GM18868 (cell line): ENCODE data around the gene SHROOM3.

Source experiments
- ATAC-seq: cut with Tn5 transposase; IDR thresholded peaks from one replicate; pipeline ENCODE4 v1.9.1; 2021; ENCODE audit warnings: mild to moderate bottlenecking, moderate library complexity; ENCODE audit not compliant: unreplicated experiment

The SHROOM3 gene

DNA sequence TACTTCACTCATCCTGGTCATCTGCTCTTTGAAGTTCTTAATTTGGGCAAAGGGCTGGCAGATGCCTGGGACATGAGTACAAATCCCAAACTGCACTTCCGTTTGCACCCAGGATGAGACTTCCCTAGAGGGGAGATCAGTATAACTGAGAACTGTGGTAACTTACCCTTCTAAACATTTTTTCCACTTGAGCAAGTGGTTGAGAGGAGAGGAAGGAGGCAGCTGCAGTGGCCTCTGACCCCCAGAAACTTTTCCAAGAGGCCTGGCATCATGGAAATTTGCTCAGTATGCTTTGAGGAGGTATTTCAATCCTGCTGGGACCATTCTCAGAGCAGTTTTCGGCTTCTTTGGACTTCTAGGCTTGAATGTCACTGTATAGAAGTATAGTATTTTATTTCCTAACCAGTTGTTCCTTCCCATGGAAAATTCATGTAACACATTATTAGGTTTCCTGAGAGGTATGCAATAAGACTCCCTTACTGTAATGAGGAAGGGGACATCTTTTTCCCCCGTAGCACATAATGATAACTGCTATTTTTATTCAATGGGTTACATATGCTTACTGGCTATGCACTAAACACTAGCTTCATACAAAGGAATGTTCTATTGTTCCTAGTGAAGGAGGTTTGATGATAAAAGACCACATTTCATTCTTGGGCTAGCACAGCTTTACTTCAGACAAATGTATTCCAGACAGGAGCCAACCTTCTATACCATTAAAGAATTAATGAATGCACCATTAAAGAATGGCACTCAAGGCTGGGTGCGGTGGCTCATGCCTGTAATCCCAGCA is 129.3 kb downstream of the SHROOM3 start:
- no peak for ATAC-seq

DNA sequence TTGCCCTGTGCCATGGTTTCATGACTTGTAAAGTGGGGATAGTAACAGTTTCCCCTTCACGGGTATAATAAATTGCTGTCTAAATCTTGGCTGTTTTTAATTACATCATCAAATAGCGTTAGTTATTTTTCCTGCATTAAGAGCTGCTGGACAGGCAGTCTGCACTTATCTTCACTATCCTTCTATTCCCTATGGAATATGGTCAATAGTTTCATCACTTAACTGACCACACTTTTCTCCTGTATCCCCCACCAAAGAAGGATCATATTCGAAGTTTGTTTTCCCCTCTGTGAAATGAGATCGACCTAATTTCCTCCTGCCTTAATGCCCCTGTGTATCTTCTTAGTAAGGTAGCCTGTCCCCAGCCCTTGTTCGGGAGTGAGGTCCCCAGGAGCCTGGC is 133.2 kb downstream of the SHROOM3 start:
- no peak for ATAC-seq

DNA sequence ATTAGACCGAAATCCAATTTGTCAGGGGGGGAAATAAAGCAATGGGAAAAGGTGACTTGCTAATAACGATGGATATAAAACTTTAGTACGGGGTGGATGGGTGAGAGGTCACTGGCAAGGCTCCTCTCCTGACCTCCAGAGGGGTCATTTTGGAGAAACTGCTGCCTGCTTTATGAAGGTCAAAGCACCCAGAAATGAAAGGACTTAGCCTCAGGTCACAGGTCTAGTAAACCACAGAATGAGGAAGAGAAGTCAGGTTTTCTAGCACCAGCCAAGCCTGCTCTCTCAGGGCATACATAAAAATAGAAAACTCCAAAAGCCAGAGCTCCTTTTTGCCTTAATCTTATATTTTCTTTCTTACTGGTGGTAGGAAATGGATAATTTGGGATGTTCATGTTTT is 134.2 kb downstream of the SHROOM3 start:
- ATAC-seq, result no peak

DNA sequence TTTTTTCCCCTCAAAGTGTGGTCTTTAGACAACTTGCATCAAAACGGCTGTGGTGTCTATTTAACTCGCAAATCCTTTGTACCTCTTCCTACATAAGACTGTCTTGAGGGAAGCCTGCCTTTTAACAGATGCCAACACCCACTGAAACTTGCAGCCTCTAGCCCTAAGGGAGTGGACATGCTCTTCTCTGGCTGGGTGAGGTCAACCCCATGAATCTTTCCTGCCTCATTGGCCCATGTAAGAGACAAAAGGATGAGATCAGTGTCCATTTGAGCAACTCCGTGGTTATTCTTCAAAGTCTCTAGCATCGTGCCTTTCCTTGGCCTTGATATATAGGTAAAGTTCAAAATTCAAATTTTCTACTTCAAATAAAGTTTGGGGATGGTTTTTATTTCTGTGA is 134.7 kb downstream of the SHROOM3 start:
- ATAC-seq, result no peak

DNA sequence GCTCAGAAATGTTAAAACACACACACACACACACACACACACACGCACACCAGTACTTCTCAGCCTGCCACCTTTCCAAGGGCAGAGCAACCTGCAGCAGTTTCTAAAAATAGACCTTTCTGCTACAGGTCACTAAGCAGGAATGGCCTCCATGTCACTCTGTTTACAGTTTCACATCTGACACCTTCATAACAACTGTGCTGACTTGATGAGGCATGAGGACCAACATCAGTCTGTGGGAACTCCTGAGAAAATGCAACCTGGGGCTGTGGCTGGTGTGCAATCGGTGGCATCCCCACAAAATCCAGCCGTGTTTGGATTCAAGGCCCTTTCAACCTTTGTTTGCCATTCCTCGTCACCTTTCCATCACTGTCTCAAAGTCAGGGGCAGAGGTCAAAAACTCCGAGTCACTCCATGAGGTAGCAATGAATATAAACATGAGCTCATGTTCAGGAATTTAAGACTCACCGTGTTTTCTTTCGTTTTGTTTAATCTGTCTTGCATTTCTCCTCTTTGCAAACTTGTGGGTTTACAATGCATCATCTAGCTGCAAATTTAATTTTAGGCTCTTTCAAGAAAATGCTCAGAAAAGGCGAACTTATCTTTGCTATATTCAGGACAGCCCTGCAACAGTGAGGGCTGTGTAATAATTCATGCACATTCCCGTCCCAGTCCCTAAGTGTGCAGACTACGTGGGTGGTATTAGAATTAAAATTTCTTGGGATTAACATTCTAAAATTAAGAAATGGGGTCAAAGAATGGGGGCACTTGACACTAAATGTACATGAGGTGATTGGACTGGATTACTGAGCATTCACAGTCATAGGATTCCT is 135.3 kb downstream of the SHROOM3 start:
- no peak for ATAC-seq

DNA sequence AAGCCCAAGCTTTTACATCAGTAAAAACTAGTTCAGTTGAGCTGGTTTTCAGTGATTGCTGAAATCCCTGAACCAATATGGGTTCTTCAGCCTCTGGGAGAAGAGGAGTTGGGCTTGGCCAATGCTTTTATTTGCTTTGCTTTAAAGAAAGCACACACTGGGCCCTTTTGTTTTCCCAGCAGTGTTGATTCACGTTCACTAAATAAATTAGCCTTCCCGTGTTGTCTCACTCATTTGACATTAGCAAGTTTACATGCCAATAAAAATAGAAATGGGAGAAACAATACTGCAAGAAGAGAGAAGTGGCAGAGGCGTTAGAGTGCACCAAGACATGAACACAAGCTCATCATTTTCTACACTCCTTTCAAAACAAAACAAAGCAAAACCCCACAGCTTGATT is 136.2 kb downstream of the SHROOM3 start:
- no peak for ATAC-seq

DNA sequence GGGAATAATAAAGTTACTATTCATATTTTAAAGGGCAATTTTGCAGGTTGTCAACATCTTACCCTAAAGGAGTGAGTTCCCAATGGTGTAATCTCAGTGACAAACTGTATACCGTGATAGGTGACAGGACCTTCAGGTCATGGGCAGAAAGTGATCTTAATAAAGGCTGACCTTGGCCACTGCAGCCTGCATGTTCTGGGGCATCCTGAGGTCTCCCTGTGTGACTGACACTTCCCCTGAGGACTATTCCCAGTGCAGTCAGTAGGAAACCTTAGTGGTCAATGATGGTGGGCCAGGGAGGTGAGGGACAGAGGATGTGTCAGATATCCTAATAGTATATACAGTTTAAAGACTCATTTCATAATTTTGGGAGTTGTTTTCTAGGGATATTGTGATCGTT is 137.2 kb downstream of the SHROOM3 start:
- ATAC-seq, result no peak

DNA sequence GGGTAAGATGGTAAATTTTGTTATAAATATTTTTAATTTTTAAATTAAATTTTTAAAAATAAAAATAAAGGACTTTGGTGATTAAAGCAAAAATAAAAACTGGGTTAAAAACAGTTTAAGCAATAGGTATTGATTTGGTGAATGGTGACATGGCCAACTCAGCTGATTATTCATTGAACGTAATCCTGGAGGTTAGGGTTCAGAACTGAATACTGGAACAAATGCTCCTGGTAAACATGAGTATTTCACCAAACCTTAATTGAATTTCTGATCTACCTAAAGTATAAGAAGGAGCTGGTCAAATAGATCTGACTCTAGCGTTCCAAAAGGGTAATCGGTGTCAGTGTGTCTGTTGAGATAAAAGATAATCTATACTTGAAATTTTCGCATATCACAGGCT is 141.8 kb downstream of the SHROOM3 start:
- no peak for ATAC-seq

DNA sequence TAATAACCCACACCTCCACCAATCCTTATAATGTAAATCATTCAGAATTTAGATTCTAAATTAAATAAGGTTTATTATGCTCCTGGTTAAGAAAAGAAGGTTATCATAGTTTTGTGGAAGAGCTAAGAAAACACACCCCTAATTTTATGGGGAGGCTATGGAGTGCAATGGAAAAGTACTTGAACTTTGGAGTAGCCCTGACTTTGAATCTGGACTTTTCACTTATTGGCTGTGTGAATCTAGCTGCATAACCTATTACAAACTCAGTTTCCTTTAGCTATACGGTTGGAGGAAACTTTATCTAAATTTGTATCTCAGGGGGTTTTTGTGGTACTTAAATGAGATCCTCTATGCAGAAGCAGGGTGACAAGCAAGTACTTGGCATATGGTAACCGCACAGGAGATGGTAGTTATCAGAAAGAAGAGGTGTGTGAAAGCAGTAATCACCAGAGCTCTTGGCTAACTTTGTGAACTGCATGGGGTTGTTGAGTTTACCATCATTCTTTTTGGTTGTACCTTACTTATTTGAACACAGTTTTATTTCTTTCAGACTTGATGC is 143.1 kb downstream of the SHROOM3 start:
- ATAC-seq, result peak; percentile 40

DNA sequence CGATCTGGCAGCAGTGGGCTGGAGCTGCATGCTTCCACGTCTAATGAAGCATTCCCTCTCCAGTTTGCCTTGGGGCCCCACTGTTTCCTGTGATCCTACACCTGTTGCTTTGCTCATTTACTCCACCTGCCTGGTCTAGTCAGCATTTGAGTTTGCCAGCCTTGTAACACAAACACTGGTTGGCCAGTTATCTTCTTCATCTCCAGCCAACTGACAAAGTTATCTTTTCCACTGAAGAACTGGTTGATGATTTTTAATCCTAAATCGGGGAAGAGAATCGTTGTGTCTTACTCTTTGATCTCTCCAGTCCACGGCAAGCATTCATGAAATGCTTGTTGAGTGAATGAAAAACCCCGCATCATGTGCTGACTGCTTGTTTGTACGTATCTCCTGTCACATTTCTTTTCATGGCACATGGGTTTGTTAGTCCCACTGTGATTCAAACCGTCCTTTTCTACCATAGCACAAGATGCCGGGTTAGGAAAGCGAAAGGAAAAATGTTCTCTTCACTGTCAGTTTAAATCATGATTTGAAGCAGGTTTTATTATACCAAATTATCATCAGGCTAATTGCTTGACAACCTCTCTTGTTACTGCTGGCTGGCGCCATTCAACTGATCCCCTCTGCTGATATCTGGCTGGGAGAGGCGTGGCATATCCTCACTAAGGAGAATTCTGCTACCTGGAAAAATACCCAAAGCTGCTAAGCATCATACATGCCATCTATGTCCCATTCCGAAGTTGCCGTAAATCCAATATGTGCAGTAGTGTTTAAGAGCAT is 144.8 kb downstream of the SHROOM3 start:
- no peak for ATAC-seq

DNA sequence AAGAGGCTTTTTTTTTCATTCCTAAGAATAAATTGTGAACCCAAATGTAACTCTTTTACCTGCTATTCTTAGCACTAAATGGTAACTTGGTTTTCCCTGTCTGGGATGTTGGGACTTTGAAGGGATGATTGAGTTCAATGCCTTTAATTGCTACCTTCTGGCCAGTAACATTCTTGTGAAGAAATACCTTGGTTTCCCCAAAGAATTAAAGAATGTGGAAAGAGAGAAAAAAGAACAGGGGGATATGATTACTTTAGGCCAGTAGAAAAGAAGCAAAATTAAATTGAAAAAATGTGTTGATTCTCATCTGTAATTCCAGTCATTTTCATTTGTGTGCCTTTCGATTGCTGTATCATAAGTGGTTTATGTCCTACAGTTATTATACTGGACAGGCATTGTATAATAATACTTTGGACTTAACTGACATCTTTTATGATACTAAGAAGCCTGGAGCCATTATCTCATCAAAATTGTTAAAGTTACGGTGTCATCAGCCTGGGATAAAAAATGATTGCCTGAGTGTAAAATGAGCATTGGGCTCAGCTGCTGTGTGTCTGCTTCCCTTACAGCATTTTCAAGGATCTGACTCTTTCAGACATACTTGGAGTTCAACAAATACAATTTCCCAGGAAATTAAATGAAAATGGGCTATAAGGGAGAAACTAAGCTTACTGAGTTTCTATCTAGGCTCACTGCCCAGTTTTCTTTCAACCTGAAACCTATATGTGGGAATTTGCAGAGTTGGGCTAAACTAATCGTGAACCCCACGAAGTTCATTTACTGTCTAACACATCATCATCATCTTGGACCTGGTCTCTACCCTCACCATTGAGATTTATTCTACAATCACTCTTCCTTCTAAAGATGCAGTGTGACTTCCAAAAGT is 146.3 kb downstream of the SHROOM3 start:
- no peak for ATAC-seq

DNA sequence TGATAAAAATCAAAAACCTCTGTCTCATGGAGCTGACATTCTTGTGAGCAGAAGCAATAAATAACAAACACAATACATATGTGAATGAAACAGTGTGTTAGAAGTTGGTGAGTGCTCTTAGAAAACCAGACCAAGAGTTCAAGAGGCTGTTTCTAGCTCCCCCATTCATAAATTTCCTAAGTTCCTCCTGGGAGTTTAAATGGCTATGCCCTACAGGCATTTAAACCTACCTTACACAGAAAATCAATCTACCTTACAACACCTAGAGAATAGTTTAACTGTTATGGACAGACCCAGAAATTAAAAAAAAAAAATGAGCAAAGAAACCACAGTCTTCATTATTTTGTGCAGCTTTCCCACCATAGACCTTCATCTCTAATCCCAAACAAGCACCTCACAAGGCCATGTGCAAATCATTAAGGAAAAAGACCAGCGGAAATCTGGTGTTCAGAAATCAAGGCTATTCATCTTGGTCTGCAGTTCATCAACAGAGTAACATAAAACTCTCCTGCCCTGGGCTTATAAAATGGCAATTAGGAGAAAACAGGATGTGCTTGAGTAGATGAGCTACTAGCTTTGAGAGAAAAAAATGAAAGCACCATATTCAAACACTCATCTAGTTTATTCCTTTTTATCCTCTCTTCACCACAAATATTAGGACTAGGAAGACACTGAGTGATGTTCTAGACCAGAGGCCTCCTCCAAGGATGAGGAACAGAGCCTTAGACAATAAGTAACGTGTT is 147.2 kb downstream of the SHROOM3 start:
- no peak for ATAC-seq

DNA sequence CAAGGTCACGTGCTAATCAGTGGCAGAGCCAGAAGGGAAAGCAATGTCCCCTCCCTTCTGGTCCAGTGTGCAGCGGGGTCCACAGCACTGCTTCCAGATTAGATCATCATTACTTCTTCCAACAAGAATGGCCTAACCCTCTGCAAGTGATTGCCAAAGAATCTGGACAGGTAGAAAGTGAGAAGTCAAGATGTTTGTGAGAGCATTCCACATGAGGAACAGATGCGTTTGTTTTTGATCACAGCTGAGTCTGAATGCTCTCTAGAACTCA is 147.7 kb downstream of the SHROOM3 start:
- no peak for ATAC-seq

DNA sequence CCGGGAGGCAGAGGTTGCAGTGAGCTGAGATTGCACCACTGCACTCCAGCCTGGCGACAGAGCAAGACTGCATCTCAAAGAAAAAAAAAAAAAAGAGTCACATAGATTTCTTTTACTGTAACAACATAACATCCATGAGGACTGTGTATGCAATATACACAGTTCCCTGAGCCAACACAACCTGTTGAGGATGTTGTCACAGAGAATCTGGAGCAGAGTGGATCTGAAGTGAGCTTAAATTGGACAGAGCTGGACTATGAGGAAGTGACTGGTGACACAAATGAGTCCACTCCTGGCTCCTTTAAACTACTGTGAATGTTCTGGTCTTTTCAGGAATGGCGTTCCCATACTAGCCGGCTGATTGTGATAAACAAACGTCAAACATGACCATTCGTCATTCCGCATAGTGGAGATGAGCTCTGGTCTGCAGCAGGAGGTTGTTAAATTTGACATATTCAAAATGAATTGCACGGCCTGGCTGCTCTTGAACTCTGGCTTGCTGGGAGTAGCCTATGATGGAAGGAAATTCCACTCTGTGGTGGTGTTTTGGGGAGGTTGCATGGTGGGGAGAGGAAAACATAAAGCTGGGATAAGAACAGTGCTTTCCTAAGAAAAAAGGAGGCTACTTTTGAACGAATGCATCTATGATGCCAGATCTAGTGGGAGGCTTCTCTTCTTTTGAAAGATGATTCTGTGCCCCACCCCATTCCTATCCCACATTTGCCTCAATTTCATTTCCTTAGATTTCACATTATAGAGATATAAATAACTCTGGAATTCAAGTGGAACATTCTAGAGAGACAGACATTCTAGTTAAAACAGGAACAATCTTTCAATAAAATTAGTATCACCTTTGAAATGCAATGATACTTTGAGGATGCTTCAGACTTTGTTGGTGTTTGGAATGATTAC is 149.5 kb downstream of the SHROOM3 start:
- ATAC-seq, result no peak

DNA sequence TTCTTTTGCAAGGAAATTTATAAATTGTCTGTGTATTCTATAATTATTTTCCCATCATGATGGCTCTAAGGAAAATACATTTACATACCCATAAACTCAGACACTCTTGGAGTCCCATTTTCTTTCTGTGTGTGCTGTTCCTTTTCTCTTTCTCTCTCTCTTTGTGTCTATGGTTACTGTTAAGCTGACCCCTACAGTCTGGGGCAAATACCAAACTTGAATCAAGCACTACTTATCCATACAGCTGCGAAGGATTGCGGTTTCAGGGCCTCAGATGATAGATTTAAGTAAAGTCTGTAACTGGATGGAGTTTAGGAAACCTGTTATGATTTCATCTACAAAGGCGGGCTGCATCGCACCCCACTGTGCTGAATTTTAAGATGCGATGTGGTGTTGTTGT is 150.2 kb downstream of the SHROOM3 start:
- ATAC-seq, result no peak

DNA sequence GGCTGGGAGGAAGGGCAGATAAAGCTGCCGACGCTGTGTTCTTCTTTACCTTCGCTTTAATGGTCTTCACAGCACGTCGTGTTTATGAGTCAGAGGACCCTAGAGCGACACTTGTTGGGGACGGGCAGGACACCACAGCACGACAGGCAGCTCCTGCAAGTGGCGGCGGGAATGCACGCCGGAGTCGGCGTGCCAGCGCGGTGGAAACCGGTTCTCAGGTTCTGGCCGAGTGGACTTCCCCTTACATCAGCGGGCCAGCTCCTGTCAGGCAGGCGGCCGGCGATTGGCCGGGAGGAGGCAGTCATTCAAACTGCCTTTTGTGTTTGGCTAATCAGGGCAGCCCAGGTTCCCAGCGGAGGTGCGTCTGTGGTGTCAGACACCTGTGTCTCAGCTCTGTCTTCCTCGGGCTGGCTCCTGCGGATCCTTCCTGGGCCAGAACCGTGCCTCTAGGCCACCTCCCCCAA is 150.9 kb downstream of the SHROOM3 start:
- peak; percentile 96 for ATAC-seq

DNA sequence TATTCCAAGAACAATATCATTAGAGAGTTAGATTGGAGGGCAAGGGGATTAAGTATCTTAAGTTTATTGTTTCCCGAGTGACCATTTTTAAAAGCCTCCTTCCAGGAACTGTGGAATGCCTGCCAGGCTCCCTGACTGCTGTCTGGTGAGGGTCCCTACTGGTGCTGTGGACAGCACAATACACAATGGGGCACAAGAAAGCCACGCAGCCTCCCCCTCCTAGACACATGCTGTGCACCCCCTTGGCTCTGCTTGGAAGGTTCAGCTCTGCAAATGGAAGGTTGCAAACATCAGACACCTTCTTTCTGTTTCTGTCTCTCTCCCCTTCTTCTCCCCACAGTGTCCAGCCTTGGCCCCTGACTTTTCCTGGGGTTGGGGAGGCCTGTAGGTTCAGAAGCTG is 153.2 kb downstream of the SHROOM3 start:
- no peak for ATAC-seq

DNA sequence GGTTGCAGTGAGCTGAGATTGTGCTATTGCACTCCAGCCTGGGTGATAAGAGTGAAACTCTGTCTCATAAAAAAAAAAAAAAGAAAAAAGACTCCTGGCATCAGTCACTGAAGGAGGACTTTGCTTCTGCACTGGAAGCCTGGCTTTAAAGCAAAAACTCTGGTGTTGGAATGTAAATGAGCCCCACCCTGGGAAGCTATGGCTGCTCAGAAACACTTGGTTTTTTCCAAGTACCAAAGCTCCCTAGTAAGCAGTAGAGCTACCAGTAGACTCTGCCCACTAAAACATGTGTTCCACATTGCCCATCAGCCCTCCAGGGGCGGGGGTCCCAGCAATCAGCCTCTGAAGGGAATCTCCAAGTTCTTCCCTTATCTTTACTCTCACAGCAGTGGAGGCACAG is 154.4 kb downstream of the SHROOM3 start:
- ATAC-seq, result no peak
